GM12878 (cell line): ENCODE data around the gene RPS28. TPM values are rescaled to one million over a fixed set of nuclear protein-coding genes. Genes with fewer than 3 reads are reported as not detected.

Experiments
- ATAC-seq: fragments of 200-7000 bp; cut with Tn5 transposase; 3 replicates; pipeline ENCODE4 v1.9.1; 2020; ENCODE audit warnings: mild to moderate bottlenecking, moderate library complexity
- BruUV-seq: library from RNA; stranded (reverse); fragments of 400-500 nt; replicated peaks from 2 replicates; lab custom pipeline; 2021; lab: Mats Ljungman, UMichigan
- CTCF ChIA-PET: fragments of 300-600 bp; sonication (Branson Sonifier 250); formaldehyde crosslinking; extraction: SDS; loops from one replicate; lab custom pipeline; 2021; ENCODE audit warnings: inconsistent platforms; lab: Yijun Ruan, JAX
- POLR2A ChIA-PET: fragments of 350-600 bp; formaldehyde crosslinking; extraction: SDS; loops from one replicate; lab custom pipeline; 2021; ENCODE audit warnings: inconsistent platforms; lab: Charles Lee
- RAD21 ChIA-PET: fragments of 300-600 bp; sonication (Branson Sonifier 250); formaldehyde crosslinking; loops from one replicate; lab custom pipeline; 2023; ENCODE audit warnings: antibody characterized with exemption; ENCODE audit not compliant: unreplicated experiment; lab: Charles Lee
- SMC1A ChIA-PET: fragments of 300-600 bp; sonication (Branson Sonifier 250); formaldehyde crosslinking; loops from one replicate; lab custom pipeline; 2023; ENCODE audit not compliant: unreplicated experiment, uncharacterized antibody; lab: Charles Lee
- DNase-seq: peaks from one replicate; pipeline ENCODE4 v3.0.0-alpha.2; 2011; ENCODE audit warnings: low read depth, low spot score
- FAIRE-seq: peaks from 3 replicates; lab custom pipeline; 2011; peaks lifted over from hg19 to GRCh38; lab: Jason Lieb, UNC
- H2AFZ ChIP-seq: 2 replicates; pipeline ENCODE4 v1.6.0; 2011; ENCODE audit warnings: low read depth, low read length, control low read depth; ENCODE audit not compliant: control insufficient read depth
- H3K27ac ChIP-seq: 2 replicates; pipeline ENCODE4 v1.5.1; 2011; ENCODE audit warnings: control low read depth; ENCODE audit not compliant: control insufficient read depth, insufficient read depth
- H3K27me3 ChIP-seq, 2 experiments: replicated peaks in 1 of 2; 2 replicates each; pipeline versions ENCODE4 v1.6.0 to v1.6.1; 2011; ENCODE audit warnings: low read length in 1 of 2; ENCODE audit not compliant: control insufficient read depth in 2 of 2, insufficient read depth in 2 of 2
- H3K36me3 ChIP-seq, 2 experiments: 2 replicates each; pipeline ENCODE4 v1.5.1; 2011; ENCODE audit warnings: low read length in 1 of 2; ENCODE audit not compliant: control insufficient read depth in 2 of 2, insufficient read depth in 2 of 2
- H3K4me1 ChIP-seq: 2 replicates; pipeline ENCODE4 v1.6.1; 2011; ENCODE audit warnings: mild to moderate bottlenecking, low read length, moderate library complexity, mixed read lengths; ENCODE audit not compliant: control insufficient read depth, insufficient read depth
- H3K4me2 ChIP-seq: 2 replicates; pipeline ENCODE4 v1.6.0; 2011; ENCODE audit warnings: control low read depth; ENCODE audit not compliant: control insufficient read depth, insufficient read depth
- H3K4me3 ChIP-seq: fragments of 200-600 bp; sonication (generic); 2 replicates; pipeline ENCODE4 v1.5.1; 2016
- H3K79me2 ChIP-seq: 2 replicates; pipeline ENCODE4 v1.6.0; 2011; ENCODE audit warnings: low read length; ENCODE audit not compliant: control insufficient read depth, insufficient read depth
- H3K9ac ChIP-seq: 2 replicates; pipeline ENCODE4 v1.8.0; 2011; ENCODE audit warnings: low read length, control low read depth, mixed read lengths; ENCODE audit not compliant: control insufficient read depth, insufficient read depth
- H3K9me3 ChIP-seq: replicated peaks from 3 replicates; pipeline ENCODE4 v1.5.1; 2011; ENCODE audit warnings: mild to moderate bottlenecking, low read length; ENCODE audit not compliant: control insufficient read depth, insufficient read depth
- H4K20me1 ChIP-seq: 2 replicates; pipeline ENCODE4 v1.6.0; 2011; ENCODE audit not compliant: control insufficient read depth, insufficient read depth
- ASH2L ChIP-seq: fragments of 300-600, 200-600 bp; sonication (generic); IDR thresholded peaks from 2 replicates; pipeline ENCODE4 v1.6.1; 2017; ENCODE audit warnings: low read depth, mild to moderate bottlenecking, borderline replicate concordance
- ATF7 ChIP-seq: fragments of 450-650 bp; IDR thresholded peaks from 2 replicates; pipeline ENCODE4 v1.6.1; 2016; ENCODE audit warnings: low read depth, mild to moderate bottlenecking
- CBX5 ChIP-seq: sonication (generic); IDR thresholded peaks from 2 replicates; pipeline ENCODE4 v1.6.1; 2016; ENCODE audit warnings: low read depth, moderate library complexity, mild to moderate bottlenecking, inconsistent platforms
- CHD1 ChIP-seq: IDR thresholded peaks from 2 replicates; pipeline ENCODE4 v1.6.1; 2012; ENCODE audit warnings: low read depth, low read length, improper control_type of control experiment
- HDGF ChIP-seq: fragments of 450-650 bp; IDR thresholded peaks from 2 replicates; pipeline ENCODE4 v1.6.1; 2016; ENCODE audit warnings: antibody characterized with exemption
- IKZF2 ChIP-seq, 2 experiments: fragments of 450-650 bp; IDR thresholded peaks; 2 replicates each; pipeline ENCODE4 v1.6.1; 2017; ENCODE audit warnings: mild to moderate bottlenecking in 2 of 2, moderate library complexity in 2 of 2
- KAT2A ChIP-seq: conservative IDR thresholded peaks from 2 replicates; pipeline ENCODE4 v1.6.1; 2011; ENCODE audit warnings: low read depth, low read length; ENCODE audit not compliant: control insufficient read depth
- NFXL1 ChIP-seq: fragments of 450-650 bp; IDR thresholded peaks from 2 replicates; pipeline ENCODE4 v1.6.1; 2017; ENCODE audit warnings: antibody characterized with exemption, mild to moderate bottlenecking, borderline replicate concordance
- POLR2AphosphoS2 ChIP-seq: IDR thresholded peaks from 2 replicates; pipeline ENCODE4 v1.6.1; 2011; ENCODE audit warnings: low read depth, mild to moderate bottlenecking, low read length, improper control_type of control experiment, moderate library complexity
- POU2F2 ChIP-seq: IDR thresholded peaks from 3 replicates; pipeline ENCODE4 v1.6.1; 2011; ENCODE audit warnings: low read depth, mild to moderate bottlenecking, low read length, borderline replicate concordance
- RFX5 ChIP-seq: IDR thresholded peaks from 2 replicates; pipeline ENCODE4 v1.6.1; 2011; ENCODE audit warnings: low read depth, low read length, improper control_type of control experiment
- YY1 ChIP-seq: IDR thresholded peaks from 2 replicates; pipeline ENCODE4 v1.6.1; 2011; ENCODE audit warnings: low read depth, mild to moderate bottlenecking, low read length
- WGBS: methylation state at CpG from one replicate; pipeline ENCODE4 v1.1.6; 2016; ENCODE audit warnings: low lambda C conversion rate; ENCODE audit not compliant: insufficient replicate concordance, insufficient coverage; ENCODE audit errors: missing lambda C conversion rate; 5-methylcytosine and 5-hydroxymethylcytosine counted together
- in situ Hi-C: fragments of 300-500 bp; cut with MboI; formaldehyde crosslinking; loops from 9 replicates; pipeline ENCODE4 v1.14.3; 2018; ENCODE audit warnings: mixed read lengths
- intact Hi-C: fragments of 100-400 bp; cut with micrococcal nuclease; formaldehyde crosslinking; loops from one replicate; pipeline ENCODE4 v1.14.2; 2022; ENCODE audit not compliant: unreplicated experiment
- polyA plus RNA-seq, 11 experiments: library from polyadenylated mRNA; depleted of rRNA in 4 of 11; unstranded in 6 of 11; stranded (reverse) in 5 of 11; fragments of >200 nt; fragmentation: Nextera tagmentation in 4 of 11; fragmentation: Illumina TruSeq in 1 of 11; extraction: Ambion mirVana in 4 of 11; extraction: Trizol in 1 of 11; gene quantifications; 1 replicate in 1 of 11; 2 replicates in 10 of 11; pipeline versions ENCODE4 v1.2.1 to v1.2.3, GENCODE V29; 2011 to 2016; ENCODE audit warnings: inconsistent platforms in 2 of 11, missing spikeins in 2 of 11, low read depth in 1 of 11
- total RNA-seq, 4 experiments: library from RNA; depleted of rRNA in 3 of 4; stranded (reverse); fragments of >200 nt in 3 of 4; fragmentation: Illumina TruSeq in 1 of 4; extraction: Trizol in 1 of 4; gene quantifications; 2 replicates each; pipeline versions ENCODE4 v1.2.1 to v1.2.3, GENCODE V29; 2013 to 2021
- TF ChIP-seq, protein P1 (sequence below), 3 experiments: IDR thresholded peaks in 2 of 3; conservative IDR thresholded peaks in 1 of 3; 2 replicates each; pipeline ENCODE4 v1.5.1; 2011; ENCODE audit warnings: low read depth in 3 of 3, low read length in 3 of 3, mild to moderate bottlenecking in 3 of 3, control low read depth in 2 of 3, moderate library complexity in 2 of 3, inconsistent platforms in 1 of 3, mixed read lengths in 1 of 3; ENCODE audit not compliant: control insufficient read depth in 2 of 3, insufficient read depth in 1 of 3; ENCODE audit errors: extremely low read depth in 1 of 3
- TF ChIP-seq, protein P2 (sequence below): IDR thresholded peaks from 2 replicates; pipeline ENCODE4 v1.6.1; 2012; ENCODE audit warnings: low read depth, low read length, improper control_type of control experiment

Gene RPS28
- total and polyA plus RNA-seq, 10 of the 15 experiments (the other 5 are each of a cell fraction or from before 2014, with no cell fraction given) = 422 to 3,905 (median 1,580) TPM

DNA sequence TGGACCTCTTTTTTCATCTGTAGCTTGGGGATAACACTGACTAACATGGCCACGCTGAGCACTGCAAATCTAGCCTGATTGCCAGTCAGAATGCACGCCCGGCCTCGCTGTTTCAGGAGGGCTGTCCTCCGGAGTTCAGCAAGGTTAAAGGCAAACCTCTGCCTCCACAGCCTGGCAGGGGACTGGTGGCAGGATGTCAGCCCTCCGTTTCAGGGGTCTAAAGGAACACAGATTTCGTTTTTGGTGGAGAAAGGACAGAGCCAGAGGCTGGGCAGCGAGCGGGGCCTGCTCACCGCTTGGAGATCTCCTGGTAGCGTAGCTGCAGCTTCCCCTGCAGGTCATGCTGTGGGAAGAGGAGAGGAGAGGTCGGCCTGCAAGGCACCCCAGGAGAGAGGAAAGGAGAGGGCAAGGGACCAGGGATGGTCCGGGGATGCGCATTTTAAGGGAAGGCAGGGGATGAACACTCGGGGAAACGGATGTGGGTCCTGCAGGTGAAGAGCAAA, 681 bp upstream of the RPS28 start:
- Histone ChIP-seq H2AFZ (peak overlapping the region; percentile 23; the same call in 1 of the 2 replicates), H4K20me1 (no peaks in the 10 kb centered on the region), H3K36me3 (peaks cover 5 to 10% of the 10 kb centered on the region in 2 experiments), H3K4me2 (peak overlapping the region; percentile 94), H3K79me2 (peaks cover 36% of the 10 kb centered on the region), H3K4me1 (peaks cover 21% of the 10 kb centered on the region), H3K9me3 (no peaks in the 10 kb centered on the region), H3K27me3 (no peaks in the 10 kb centered on the region), H3K4me3 (peak overlapping the region; percentile 98), H3K9ac (peak overlapping the region; percentile 93), H3K27ac (peak overlapping the region; percentile 84)
- POLR2A ChIA-PET = interaction anchor here (0.9 to 1.0 kb wide), 4 partner anchors 9 to 194 kb away, joined by 3 to 5 read pairs (median 4); partner anchors contain the start of gene ZNF414
- intact Hi-C loops (loop anchor here (5.0 kb wide), 1 partner anchor 53 kb away; no protein-coding TSS in a partner anchor), in situ Hi-C loops (no loop called here)
- CTCF ChIA-PET = interaction anchor here (1.0 to 1.9 kb wide), 4 partner anchors 10 to 258 kb away, joined by 3 to 8 read pairs (median 4); no protein-coding TSS in a partner anchor
- DNase-seq (no peak), FAIRE-seq (no peak), ATAC-seq (peak; percentile 20)
- TSS peak; percentile 81 for BruUV-seq
- no peak for TF ChIP-seq NFXL1
- TF ChIP-seq CHD1 = no peak
- TF ChIP-seq CBX5 = no peak
- TF ChIP-seq POU2F2 = no peak
- 0 out of 4 replicates have a peak, but pooled peaks of 1 of the 2 experiments have one; percentile 13 for TF ChIP-seq IKZF2 (IDR thresholded peaks at IDR 0.05)
- TF ChIP-seq RFX5 = no peak
- TF ChIP-seq YY1 = peak; percentile 22; the same call in 1 of the 2 replicates
- TF ChIP-seq, protein P1, sequence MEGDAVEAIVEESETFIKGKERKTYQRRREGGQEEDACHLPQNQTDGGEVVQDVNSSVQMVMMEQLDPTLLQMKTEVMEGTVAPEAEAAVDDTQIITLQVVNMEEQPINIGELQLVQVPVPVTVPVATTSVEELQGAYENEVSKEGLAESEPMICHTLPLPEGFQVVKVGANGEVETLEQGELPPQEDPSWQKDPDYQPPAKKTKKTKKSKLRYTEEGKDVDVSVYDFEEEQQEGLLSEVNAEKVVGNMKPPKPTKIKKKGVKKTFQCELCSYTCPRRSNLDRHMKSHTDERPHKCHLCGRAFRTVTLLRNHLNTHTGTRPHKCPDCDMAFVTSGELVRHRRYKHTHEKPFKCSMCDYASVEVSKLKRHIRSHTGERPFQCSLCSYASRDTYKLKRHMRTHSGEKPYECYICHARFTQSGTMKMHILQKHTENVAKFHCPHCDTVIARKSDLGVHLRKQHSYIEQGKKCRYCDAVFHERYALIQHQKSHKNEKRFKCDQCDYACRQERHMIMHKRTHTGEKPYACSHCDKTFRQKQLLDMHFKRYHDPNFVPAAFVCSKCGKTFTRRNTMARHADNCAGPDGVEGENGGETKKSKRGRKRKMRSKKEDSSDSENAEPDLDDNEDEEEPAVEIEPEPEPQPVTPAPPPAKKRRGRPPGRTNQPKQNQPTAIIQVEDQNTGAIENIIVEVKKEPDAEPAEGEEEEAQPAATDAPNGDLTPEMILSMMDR (IDR thresholded peaks at IDR 0.05 in 2 of 3, conservative IDR thresholded peaks at IDR 0.05 in 1 of 3; ENCODE audit: control insufficient read depth in 2 of 3, extremely low read depth in 1 of 3, insufficient read depth in 1 of 3, low read depth in 3 of 3, low read length in 3 of 3) = peak in 1 of 3 experiments; percentile 11; a peak in 1 of 6 replicates
- no peak for TF ChIP-seq HDGF
- TF ChIP-seq KAT2A = no peak
- no peak for TF ChIP-seq ATF7
- no peak for TF ChIP-seq ASH2L
- TF ChIP-seq, protein P2, sequence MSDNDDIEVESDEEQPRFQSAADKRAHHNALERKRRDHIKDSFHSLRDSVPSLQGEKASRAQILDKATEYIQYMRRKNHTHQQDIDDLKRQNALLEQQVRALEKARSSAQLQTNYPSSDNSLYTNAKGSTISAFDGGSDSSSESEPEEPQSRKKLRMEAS = no peak
- no peak for TF ChIP-seq POLR2AphosphoS2
- RAD21 ChIA-PET = interaction anchor here (0.7 kb wide), 1 partner anchor 162 kb away, joined by 3 read pairs; no protein-coding TSS in a partner anchor
- SMC1A ChIA-PET = interaction anchor here (1.3 to 1.4 kb wide), 2 partner anchors 42 to 53 kb away, joined by 3 to 6 read pairs; no protein-coding TSS in a partner anchor
- WGBS = 1% methylated on average over 16 of the region's 16 CpGs
